Measurements from ENCODE around the gene CACNA1C.

The CACNA1C gene

GRCh38 chr12:2366711-2367110, 313.9 kb downstream of the CACNA1C start:
- no peak for DNase-seq (ENCODE audit: low read depth)

- DNase-seq (ENCODE audit: low read depth) = no peak
Measured at GRCh38 chr12:2372178-2372577, 319.4 kb downstream of the CACNA1C start.

GRCh38 chr12:2372735-2373134, 319.9 kb downstream of the CACNA1C start:
- DNase-seq (ENCODE audit: low read depth) = no peak

GRCh38 chr12:2373307-2373706, 320.5 kb downstream of the CACNA1C start:
- DNase-seq (ENCODE audit: low read depth) = no peak

GRCh38 chr12:2374092-2374906, 321.5 kb downstream of the CACNA1C start:
- DNase-seq (ENCODE audit: low read depth) = no peak

GRCh38 chr12:2375871-2376270, 323.1 kb downstream of the CACNA1C start:
- DNase-seq (ENCODE audit: low read depth) = no peak

- DNase-seq (ENCODE audit: low read depth) = no peak
Measured at GRCh38 chr12:2376908-2377657, 324.3 kb downstream of the CACNA1C start.

GRCh38 chr12:2378835-2379330, 326.1 kb downstream of the CACNA1C start:
- DNase-seq (ENCODE audit: low read depth) = no peak

- DNase-seq (ENCODE audit: low read depth) = no peak
Measured at GRCh38 chr12:2380946-2381345, 328.2 kb downstream of the CACNA1C start.

GRCh38 chr12:2382370-2383155, 329.8 kb downstream of the CACNA1C start:
- DNase-seq (ENCODE audit: low read depth) = no peak

- no peak for DNase-seq (ENCODE audit: low read depth)
Measured at GRCh38 chr12:2383325-2384028, 330.7 kb downstream of the CACNA1C start.

GRCh38 chr12:2384029-2384386, 331.2 kb downstream of the CACNA1C start:
- no peak for DNase-seq (ENCODE audit: low read depth)

- no peak for DNase-seq (ENCODE audit: low read depth)
Measured at GRCh38 chr12:2384533-2385351, 332.0 kb downstream of the CACNA1C start.

GRCh38 chr12:2385529-2385928, 332.7 kb downstream of the CACNA1C start:
- no peak for DNase-seq (ENCODE audit: low read depth)

- DNase-seq (ENCODE audit: low read depth) = no peak
Measured at GRCh38 chr12:2386566-2386965, 333.8 kb downstream of the CACNA1C start.

- DNase-seq (ENCODE audit: low read depth) = no peak
Measured at GRCh38 chr12:2387103-2387834, 334.5 kb downstream of the CACNA1C start.

GRCh38 chr12:2389079-2389790, 336.4 kb downstream of the CACNA1C start:
- DNase-seq (ENCODE audit: low read depth) = no peak

GRCh38 chr12:2390133-2390532, 337.3 kb downstream of the CACNA1C start:
- DNase-seq (ENCODE audit: low read depth) = no peak

- no peak for DNase-seq (ENCODE audit: low read depth)
Measured at GRCh38 chr12:2390850-2391390, 338.1 kb downstream of the CACNA1C start.
